HepG2 (cell line): ENCODE data around the gene ACCS. TPM values are rescaled to one million over a fixed set of nuclear protein-coding genes. Genes with fewer than 3 reads are reported as not detected.

Experiments used
- ATAC-seq: fragments of 200-7000 bp; cut with Tn5 transposase; 3 replicates; pipeline ENCODE4 v1.9.1; 2020; ENCODE audit warnings: mild to moderate bottlenecking, moderate library complexity
- BruUV-seq: library from RNA; stranded (reverse); fragments of 400-500 nt; replicated peaks from 2 replicates; lab custom pipeline; 2021; lab: Mats Ljungman, UMichigan
- CTCF ChIA-PET: fragments of 300-600 bp; formaldehyde crosslinking; extraction: SDS; loops from one replicate; lab custom pipeline; 2021; ENCODE audit warnings: low total read pairs, inconsistent platforms, low intra/inter-chr PET ratio; lab: Yijun Ruan, JAX
- POLR2A ChIA-PET: fragments of 350-600 bp; sonication (Branson Sonifier 250); formaldehyde crosslinking; loops from one replicate; lab custom pipeline; 2020; ENCODE audit warnings: antibody characterized with exemption, inconsistent platforms; lab: Yijun Ruan, JAX
- DNase-seq: peaks from one replicate; pipeline ENCODE4 v3.0.0-alpha.2; 2015; ENCODE audit warnings: low spot score
- FAIRE-seq: peaks from 3 replicates; lab custom pipeline; 2011; peaks lifted over from hg19 to GRCh38; lab: Jason Lieb, UNC
- H2AFZ ChIP-seq: one replicate; pipeline ENCODE4 v1.6.1; 2011; ENCODE audit warnings: low read length, inconsistent platforms
- H3K27ac ChIP-seq: fragments of 300-600 bp; 3 replicates; pipeline ENCODE4 v1.8.0; 2011; ENCODE audit warnings: mixed run types, mild to moderate bottlenecking, mixed read lengths, low read length, inconsistent platforms; ENCODE audit not compliant: insufficient read depth; ENCODE audit errors: extremely low read length
- H3K27me3 ChIP-seq, 2 experiments: fragments of 200-600 bp in 1 of 2; 2 replicates in 1 of 2; 3 replicates in 1 of 2; pipeline versions ENCODE4 v1.6.0 to v1.8.0; 2011; ENCODE audit warnings: low read length in 2 of 2, mild to moderate bottlenecking in 2 of 2, moderate library complexity in 2 of 2, inconsistent platforms in 1 of 2; ENCODE audit not compliant: insufficient read depth in 2 of 2, control insufficient read depth in 1 of 2
- H3K36me3 ChIP-seq, 2 experiments: fragments of 200-600 bp in 1 of 2; replicated peaks in 1 of 2; 2 replicates in 1 of 2; 3 replicates in 1 of 2; pipeline versions ENCODE4 v1.5.1 to v1.8.0; 2011; ENCODE audit warnings: low read length in 2 of 2, inconsistent platforms in 1 of 2; ENCODE audit not compliant: insufficient read depth in 2 of 2, control insufficient read depth in 1 of 2
- H3K4me1 ChIP-seq: 2 replicates; pipeline ENCODE4 v1.5.1; 2012; ENCODE audit warnings: low read length, inconsistent platforms; ENCODE audit not compliant: insufficient read depth
- H3K4me2 ChIP-seq: 2 replicates; pipeline ENCODE4 v1.6.0; 2011; ENCODE audit warnings: low read depth, low read length, inconsistent platforms
- H3K4me3 ChIP-seq, 3 experiments: fragments of 200-600 bp in 1 of 3; sonication (generic), shearing (Covaris generic) in 1 of 3; replicated peaks in 1 of 3; 2 replicates each; pipeline ENCODE4 v1.5.1; 2011 to 2016; ENCODE audit warnings: low read length in 3 of 3, inconsistent platforms in 2 of 3, low read depth in 2 of 3, mild to moderate bottlenecking in 2 of 3, control low read depth in 1 of 3, mixed read lengths in 1 of 3; ENCODE audit not compliant: insufficient read depth in 1 of 3
- H3K79me2 ChIP-seq: one replicate; pipeline ENCODE4 v1.6.1; 2011; ENCODE audit warnings: low read length, inconsistent platforms; ENCODE audit not compliant: insufficient read depth
- H3K9ac ChIP-seq: 2 replicates; pipeline ENCODE4 v1.6.0; 2011; ENCODE audit warnings: mild to moderate bottlenecking, low read depth, low read length, inconsistent platforms; ENCODE audit not compliant: insufficient read depth
- H3K9me3 ChIP-seq: 2 replicates; pipeline ENCODE4 v1.5.1; 2012; ENCODE audit warnings: mild to moderate bottlenecking, low read length
- H4K20me1 ChIP-seq: 2 replicates; pipeline ENCODE4 v1.6.0; 2011; ENCODE audit warnings: inconsistent platforms, mild to moderate bottlenecking, low read length, moderate library complexity; ENCODE audit not compliant: insufficient read depth
- REPIN1 ChIP-seq: sonication (generic); formaldehyde crosslinking; IDR thresholded peaks from 2 replicates; pipeline ENCODE4 v1.8.0; 2022; ENCODE audit warnings: missing genetic modification reagents, low read depth, mild to moderate bottlenecking, borderline replicate concordance
- WGBS: methylation state at CpG from one replicate; pipeline ENCODE4 v1.1.6; 2017; ENCODE audit warnings: low lambda C conversion rate; 5-methylcytosine and 5-hydroxymethylcytosine counted together
- in situ Hi-C: cut with HindIII; loops from 2 replicates; pipeline ENCODE4 v1.10.0; 2017; ENCODE audit warnings: low pct_unique_long_range_greater_than_20kb; ENCODE audit not compliant: extremely low pct_ligation_motif_present
- intact Hi-C: fragments of 100-400 bp; cut with micrococcal nuclease; formaldehyde crosslinking; loops from one replicate; pipeline ENCODE4 v1.10.0; 2022; ENCODE audit not compliant: unreplicated experiment
- polyA plus RNA-seq, 8 experiments: library from polyadenylated mRNA; depleted of rRNA in 3 of 8; stranded (reverse) in 7 of 8; unstranded in 1 of 8; fragments of >200 nt; fragmentation: Illumina TruSeq in 4 of 8; extraction: Trizol in 4 of 8; gene quantifications; 2 replicates each; pipeline versions ENCODE4 v1.2.1 to v1.2.3, GENCODE V29; 2011 to 2016; ENCODE audit warnings: low read depth in 4 of 8, missing spikeins in 1 of 8, mixed read lengths in 1 of 8; ENCODE audit not compliant: insufficient read depth in 1 of 8
- total RNA-seq, 5 experiments: library from RNA; depleted of rRNA; stranded (reverse); fragments of >200 nt; fragmentation: Illumina TruSeq; extraction: Trizol; gene quantifications; 2 replicates each; pipeline ENCODE4 v1.2.3, GENCODE V29; 2016; ENCODE audit warnings: low read depth in 1 of 5
- TF ChIP-seq, protein P1 (sequence below): sonication (generic); formaldehyde crosslinking; IDR thresholded peaks from 2 replicates; pipeline ENCODE4 v1.4.0; 2020; ENCODE audit warnings: mild to moderate bottlenecking, missing genetic modification reagents

Gene ACCS
- total and polyA plus RNA-seq, 2 of the 13 experiments (the other 11 are each of a cell fraction or from before 2014, with no cell fraction given), result 0.55 to 0.59 TPM

GRCh38 chr11:44029977-44030911 lies 35.8 kb upstream of the ACCS start:
- H2AFZ ChIP-seq, result no peak overlapping the region
- no peaks in the 10 kb centered on the region for H4K20me1 ChIP-seq
- H3K36me3 ChIP-seq, result no peaks in the 10 kb centered on the region
- TF ChIP-seq, protein P1, sequence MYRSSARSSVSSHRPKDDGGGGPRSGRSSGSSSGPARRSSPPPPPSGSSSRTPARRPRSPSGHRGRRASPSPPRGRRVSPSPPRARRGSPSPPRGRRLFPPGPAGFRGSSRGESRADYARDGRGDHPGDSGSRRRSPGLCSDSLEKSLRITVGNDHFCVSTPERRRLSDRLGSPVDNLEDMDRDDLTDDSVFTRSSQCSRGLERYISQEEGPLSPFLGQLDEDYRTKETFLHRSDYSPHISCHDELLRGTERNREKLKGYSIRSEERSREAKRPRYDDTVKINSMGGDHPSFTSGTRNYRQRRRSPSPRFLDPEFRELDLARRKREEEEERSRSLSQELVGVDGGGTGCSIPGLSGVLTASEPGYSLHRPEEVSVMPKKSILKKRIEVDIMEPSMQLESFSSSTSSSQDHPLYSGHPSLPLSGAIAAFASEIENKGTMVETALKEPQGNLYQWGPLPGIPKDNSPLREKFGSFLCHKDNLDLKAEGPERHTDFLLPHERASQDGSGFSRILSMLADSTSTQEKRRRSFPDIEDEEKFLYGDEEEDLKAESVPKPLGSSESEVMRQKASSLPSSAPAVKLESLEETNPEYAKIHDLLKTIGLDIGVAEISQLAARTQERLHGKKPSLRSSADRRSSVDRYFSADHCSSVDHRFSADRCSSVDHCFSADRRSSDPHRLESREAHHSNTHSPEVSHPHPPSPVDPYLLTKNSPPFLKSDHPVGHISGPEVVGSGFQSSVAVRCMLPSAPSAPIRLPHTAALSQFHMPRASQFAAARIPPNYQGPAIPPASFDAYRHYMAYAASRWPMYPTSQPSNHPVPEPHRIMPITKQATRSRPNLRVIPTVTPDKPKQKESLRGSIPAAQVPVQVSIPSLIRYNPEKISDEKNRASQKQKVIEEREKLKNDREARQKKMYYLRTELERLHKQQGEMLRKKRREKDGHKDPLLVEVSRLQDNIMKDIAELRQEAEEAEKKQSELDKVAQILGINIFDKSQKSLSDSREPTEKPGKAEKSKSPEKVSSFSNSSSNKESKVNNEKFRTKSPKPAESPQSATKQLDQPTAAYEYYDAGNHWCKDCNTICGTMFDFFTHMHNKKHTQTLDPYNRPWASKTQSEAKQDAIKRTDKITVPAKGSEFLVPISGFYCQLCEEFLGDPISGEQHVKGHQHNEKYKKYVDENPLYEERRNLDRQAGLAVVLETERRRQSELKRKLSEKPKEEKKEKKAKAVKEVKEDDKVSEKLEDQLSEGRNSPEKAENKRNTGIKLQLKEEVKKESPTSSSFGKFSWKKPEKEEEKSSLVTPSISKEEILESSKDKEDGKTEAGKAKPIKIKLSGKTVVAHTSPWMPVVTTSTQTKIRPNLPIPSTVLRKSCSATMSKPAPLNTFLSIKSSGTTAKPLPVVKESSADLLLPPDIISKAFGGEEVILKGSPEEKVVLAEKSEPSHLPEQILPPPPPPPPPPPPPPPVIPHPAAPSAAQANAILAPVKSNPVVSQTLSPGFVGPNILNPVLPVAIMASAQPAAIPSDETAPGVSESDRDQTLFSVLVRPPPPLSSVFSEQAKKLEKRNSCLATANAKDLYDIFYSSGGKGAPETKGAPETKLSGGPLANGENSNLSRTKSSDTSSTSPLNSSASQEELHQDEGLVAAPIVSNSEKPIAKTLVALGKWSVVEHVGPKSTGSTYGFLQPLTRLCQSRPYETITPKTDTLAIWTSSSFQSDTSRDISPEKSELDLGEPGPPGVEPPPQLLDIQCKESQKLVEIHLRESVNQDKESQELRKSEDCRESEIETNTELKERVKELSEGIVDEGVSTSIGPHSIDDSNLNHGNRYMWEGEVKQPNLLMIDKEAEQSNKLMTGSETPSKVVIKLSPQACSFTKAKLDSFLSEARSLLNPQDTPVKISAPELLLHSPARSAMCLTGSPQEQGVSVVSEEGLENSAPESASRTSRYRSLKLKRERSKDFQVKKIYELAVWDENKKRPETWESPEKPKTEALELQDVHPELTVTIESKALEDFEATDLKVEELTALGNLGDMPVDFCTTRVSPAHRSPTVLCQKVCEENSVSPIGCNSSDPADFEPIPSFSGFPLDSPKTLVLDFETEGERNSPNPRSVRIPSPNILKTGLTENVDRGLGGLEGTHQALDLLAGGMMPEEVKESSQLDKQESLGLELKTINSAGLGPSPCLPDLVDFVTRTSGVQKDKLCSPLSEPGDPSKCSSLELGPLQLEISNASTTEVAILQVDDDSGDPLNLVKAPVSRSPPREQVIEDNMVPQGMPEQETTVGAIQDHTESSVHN (CRISPR knock-in tag), result no peak
- no peak for TF ChIP-seq REPIN1 (CRISPR knock-in tag)
- H3K9me3 ChIP-seq, result no peaks in the 10 kb centered on the region
- ATAC-seq (no peak), DNase-seq (no peak), FAIRE-seq (no peak)
- BruUV-seq, result no TSS peak
- H3K79me2 ChIP-seq, result no peaks in the 10 kb centered on the region
- H3K9ac ChIP-seq, result no peak overlapping the region
- no peak overlapping the region for H3K4me2 ChIP-seq
- H3K27ac ChIP-seq, result no peak overlapping the region
- H3K4me1 ChIP-seq, result no peaks in the 10 kb centered on the region
- intact Hi-C loops, result no loop called here
- POLR2A ChIA-PET, result no interaction called here
- in situ Hi-C loops, result no loop called here
- no peak overlapping the region for H3K4me3 ChIP-seq
- CTCF ChIA-PET, result no interaction called here
- WGBS, result 11% methylated on average over 5 of the region's 5 CpGs
- H3K27me3 ChIP-seq, result peaks cover 4 to 9% of the 10 kb centered on the region in 2 experiments; a peak in 2 of 5 replicates
